ENCODE results near the gene ISCA2.

Gene ISCA2

DNA sequence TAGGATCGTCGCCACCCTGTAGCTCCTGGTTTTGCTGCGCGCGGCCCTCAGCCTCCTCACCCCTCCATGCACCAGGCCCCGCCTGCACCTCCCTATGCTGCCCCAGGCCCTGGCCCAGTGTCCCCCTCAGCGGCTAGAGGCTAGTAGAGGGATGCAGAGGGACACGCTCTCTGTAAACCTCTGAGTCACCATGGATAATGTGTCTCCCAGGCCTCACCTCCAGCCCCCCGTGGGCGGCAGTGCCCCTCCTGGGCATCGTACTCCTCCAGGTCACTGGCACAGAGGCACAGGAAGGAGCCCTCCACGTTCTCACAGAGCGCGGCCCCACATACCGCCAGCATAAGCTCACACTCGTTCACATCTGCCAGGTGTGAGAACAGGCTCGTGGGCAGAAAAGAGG is 12.3 kb downstream of the ISCA2 start:
- no peak overlapping the region for H2AFZ ChIP-seq (ENCODE audit: low read length)

DNA sequence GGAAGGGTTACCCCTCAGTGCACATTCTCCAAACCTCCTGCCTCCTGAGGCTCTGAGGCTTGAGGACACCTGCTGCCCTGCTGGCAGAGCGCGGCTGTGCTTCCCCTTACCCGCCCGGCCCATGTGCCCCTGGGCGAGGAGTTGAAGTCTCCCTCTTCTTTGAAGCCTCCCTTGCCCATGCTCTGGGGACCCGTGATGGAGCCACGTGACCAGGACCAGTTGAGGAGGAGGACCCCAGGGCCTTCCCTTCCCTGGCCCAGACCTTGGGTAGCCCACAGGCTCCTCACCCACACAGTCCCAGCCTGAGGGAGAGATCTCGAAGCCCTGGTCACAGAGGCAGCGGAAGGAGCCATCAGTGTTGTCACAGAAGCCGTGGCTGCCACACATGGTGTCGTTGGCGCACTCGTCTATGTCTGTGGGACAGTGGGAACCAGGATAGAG is 12.9 kb downstream of the ISCA2 start:
- H3K27me3 ChIP-seq (ENCODE audit: insufficient read depth, low read length, poor library complexity, severe bottlenecking): no peaks in the 10 kb centered on the region
- H3K4me3 ChIP-seq (ENCODE audit: low read length, poor library complexity, severe bottlenecking): no peak overlapping the region
- H3F3A ChIP-seq (ENCODE audit: low read depth): no peaks in the 10 kb centered on the region
- H3K4me2 ChIP-seq (ENCODE audit: low read depth, low read length, poor library complexity, severe bottlenecking): no peak overlapping the region
- TF ChIP-seq, protein P1, sequence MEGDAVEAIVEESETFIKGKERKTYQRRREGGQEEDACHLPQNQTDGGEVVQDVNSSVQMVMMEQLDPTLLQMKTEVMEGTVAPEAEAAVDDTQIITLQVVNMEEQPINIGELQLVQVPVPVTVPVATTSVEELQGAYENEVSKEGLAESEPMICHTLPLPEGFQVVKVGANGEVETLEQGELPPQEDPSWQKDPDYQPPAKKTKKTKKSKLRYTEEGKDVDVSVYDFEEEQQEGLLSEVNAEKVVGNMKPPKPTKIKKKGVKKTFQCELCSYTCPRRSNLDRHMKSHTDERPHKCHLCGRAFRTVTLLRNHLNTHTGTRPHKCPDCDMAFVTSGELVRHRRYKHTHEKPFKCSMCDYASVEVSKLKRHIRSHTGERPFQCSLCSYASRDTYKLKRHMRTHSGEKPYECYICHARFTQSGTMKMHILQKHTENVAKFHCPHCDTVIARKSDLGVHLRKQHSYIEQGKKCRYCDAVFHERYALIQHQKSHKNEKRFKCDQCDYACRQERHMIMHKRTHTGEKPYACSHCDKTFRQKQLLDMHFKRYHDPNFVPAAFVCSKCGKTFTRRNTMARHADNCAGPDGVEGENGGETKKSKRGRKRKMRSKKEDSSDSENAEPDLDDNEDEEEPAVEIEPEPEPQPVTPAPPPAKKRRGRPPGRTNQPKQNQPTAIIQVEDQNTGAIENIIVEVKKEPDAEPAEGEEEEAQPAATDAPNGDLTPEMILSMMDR (conservative IDR thresholded peaks at IDR 0.05; ENCODE audit: low read length): no peak
- TF ChIP-seq EZH2phosphoT487 (IDR thresholded peaks at IDR 0.05; ENCODE audit: borderline replicate concordance): no peak
- no peaks in the 10 kb centered on the region for H3K9me3 ChIP-seq (ENCODE audit: insufficient read depth, low read depth, low read length)
- no peaks in the 10 kb centered on the region for H3K4me1 ChIP-seq (ENCODE audit: insufficient read depth, low read length, poor library complexity, severe bottlenecking)
- no peaks in the 10 kb centered on the region for H3K9me2 ChIP-seq (replicated peaks; ENCODE audit: low read depth, low read length)
- no peaks in the 10 kb centered on the region for H3K79me2 ChIP-seq (ENCODE audit: insufficient read depth, low read length)
- no peaks in the 10 kb centered on the region for H4K20me1 ChIP-seq (ENCODE audit: insufficient read depth, low read length, poor library complexity, severe bottlenecking)
- H3K9ac ChIP-seq (ENCODE audit: low read depth, low read length, poor library complexity, severe bottlenecking): no peak overlapping the region
- H2AFZ ChIP-seq (ENCODE audit: low read length): no peak overlapping the region; the same call in 1 of the 2 replicates
- no peaks in the 10 kb centered on the region for H3K36me3 ChIP-seq (ENCODE audit: insufficient read depth, low read length)

More for the DNA sequence above, 12.3 kb downstream of the ISCA2 start:
- H3F3A ChIP-seq (ENCODE audit: low read depth): no peaks in the 10 kb centered on the region
- no peak overlapping the region for H3K4me2 ChIP-seq (ENCODE audit: low read depth, low read length, poor library complexity, severe bottlenecking)
- H3K27me3 ChIP-seq (ENCODE audit: insufficient read depth, low read length, poor library complexity, severe bottlenecking): no peaks in the 10 kb centered on the region
- H3K4me1 ChIP-seq (ENCODE audit: insufficient read depth, low read length, poor library complexity, severe bottlenecking): no peaks in the 10 kb centered on the region
- no peaks in the 10 kb centered on the region for H3K9me3 ChIP-seq (ENCODE audit: insufficient read depth, low read depth, low read length)
- H3K9ac ChIP-seq (ENCODE audit: low read depth, low read length, poor library complexity, severe bottlenecking): no peak overlapping the region
- TF ChIP-seq, protein P1 (conservative IDR thresholded peaks at IDR 0.05; ENCODE audit: low read length): no peak
- no peak for TF ChIP-seq EZH2phosphoT487 (IDR thresholded peaks at IDR 0.05; ENCODE audit: borderline replicate concordance)
- no peaks in the 10 kb centered on the region for H3K36me3 ChIP-seq (ENCODE audit: insufficient read depth, low read length)
- H4K20me1 ChIP-seq (ENCODE audit: insufficient read depth, low read length, poor library complexity, severe bottlenecking): no peaks in the 10 kb centered on the region
- no peaks in the 10 kb centered on the region for H3K9me2 ChIP-seq (replicated peaks; ENCODE audit: low read depth, low read length)
- no peaks in the 10 kb centered on the region for H3K79me2 ChIP-seq (ENCODE audit: insufficient read depth, low read length)
- H3K4me3 ChIP-seq (ENCODE audit: low read length, poor library complexity, severe bottlenecking): no peak overlapping the region

DNA sequence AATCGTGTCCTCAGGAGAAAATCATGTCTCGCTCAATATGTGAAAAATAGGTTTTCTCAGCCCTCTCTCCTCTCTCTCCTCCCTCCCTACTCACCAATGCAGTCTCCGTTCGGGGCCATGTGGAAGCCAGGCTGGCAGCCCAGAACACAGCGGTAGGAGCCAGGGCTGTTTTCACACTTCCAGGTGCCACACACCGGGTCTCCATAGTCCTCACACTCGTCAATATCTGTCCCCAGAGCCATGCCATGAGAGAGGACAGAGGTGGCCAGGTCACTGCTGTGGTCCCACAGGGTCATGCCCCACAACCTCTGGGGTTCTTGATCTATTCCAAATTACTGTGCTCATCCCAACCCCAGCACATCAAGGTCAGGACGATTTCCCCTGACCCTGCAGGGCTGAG is 13.5 kb downstream of the ISCA2 start:
- Histone ChIP-seq H3K9me3 (ENCODE audit: insufficient read depth, low read depth, low read length) (no peaks in the 10 kb centered on the region), H3K27me3 (ENCODE audit: insufficient read depth, low read length, poor library complexity, severe bottlenecking) (no peaks in the 10 kb centered on the region), H3K4me1 (ENCODE audit: insufficient read depth, low read length, poor library complexity, severe bottlenecking) (no peaks in the 10 kb centered on the region), H3K79me2 (ENCODE audit: insufficient read depth, low read length) (no peaks in the 10 kb centered on the region), H2AFZ (ENCODE audit: low read length) (no peak overlapping the region), H3K4me2 (ENCODE audit: low read depth, low read length, poor library complexity, severe bottlenecking) (no peak overlapping the region), H3K9me2 (replicated peaks; ENCODE audit: low read depth, low read length) (no peaks in the 10 kb centered on the region), H3F3A (ENCODE audit: low read depth) (no peaks in the 10 kb centered on the region), H3K4me3 (ENCODE audit: low read length, poor library complexity, severe bottlenecking) (no peak overlapping the region), H3K9ac (ENCODE audit: low read depth, low read length, poor library complexity, severe bottlenecking) (no peak overlapping the region), H4K20me1 (ENCODE audit: insufficient read depth, low read length, poor library complexity, severe bottlenecking) (no peaks in the 10 kb centered on the region), H3K36me3 (ENCODE audit: insufficient read depth, low read length) (no peaks in the 10 kb centered on the region)
- TF ChIP-seq EZH2phosphoT487 (IDR thresholded peaks at IDR 0.05; ENCODE audit: borderline replicate concordance): no peak
- TF ChIP-seq, protein P1 (conservative IDR thresholded peaks at IDR 0.05; ENCODE audit: low read length): no peak

All from Loucy (cell line).